CD4-positive, alpha-beta T cell (primary cell): Measurements from ENCODE around the gene HSPG2. TPM values are rescaled to one million over a fixed set of nuclear protein-coding genes. Genes with fewer than 3 reads are reported as not detected.

Experiments used
- ATAC-seq: fragments of 200-7000 bp; cut with Tn5 transposase; one replicate; pipeline ENCODE4 v1.10.0; 2022; ENCODE audit warnings: mild to moderate bottlenecking; ENCODE audit not compliant: poor library complexity
- CTCF ChIA-PET: fragments of 350-600 bp; sonication (Branson Sonifier 250); formaldehyde crosslinking; loops from one replicate; lab custom pipeline; 2021; ENCODE audit warnings: antibody characterized with exemption, inconsistent platforms; lab: Charles Lee
- POLR2A ChIA-PET: fragments of 350-600 bp; sonication (Branson Sonifier 250); formaldehyde crosslinking; loops from one replicate; lab custom pipeline; 2021; ENCODE audit warnings: antibody characterized with exemption, inconsistent platforms; lab: Charles Lee
- DNase-seq, 14 experiments: peaks; one replicate each; pipeline ENCODE4 v3.0.0-alpha.2; 2013 to 2020; ENCODE audit warnings: mixed read lengths in 2 of 14
- H3K27ac ChIP-seq, 2 donors: one replicate each; pipeline versions ENCODE4 v1.5.1 to v1.7.0; 2013; ENCODE audit warnings: low read length in 2 of 2, low read depth in 1 of 2, mild to moderate bottlenecking in 1 of 2
- H3K27me3 ChIP-seq, 2 experiments: 1 replicate in 1 of 2; 2 replicates in 1 of 2; pipeline versions ENCODE4 v1.6.1 to v1.7.0; 2013; ENCODE audit warnings: low read length in 2 of 2, control low read depth in 1 of 2, mild to moderate bottlenecking in 1 of 2, moderate library complexity in 1 of 2; ENCODE audit not compliant: insufficient read depth in 2 of 2, control insufficient read depth in 1 of 2
- H3K36me3 ChIP-seq: one replicate; pipeline ENCODE4 v1.6.1; 2013; ENCODE audit warnings: low read length, control low read depth; ENCODE audit not compliant: insufficient read depth
- H3K4me1 ChIP-seq: one replicate; pipeline ENCODE4 v1.6.1; 2013; ENCODE audit warnings: low read length, control low read depth; ENCODE audit not compliant: insufficient read depth
- H3K4me3 ChIP-seq: one replicate; pipeline ENCODE4 v1.5.1; 2013; ENCODE audit warnings: mild to moderate bottlenecking, low read length, moderate library complexity
- H3K9me3 ChIP-seq, 2 experiments: 1 replicate in 1 of 2; 2 replicates in 1 of 2; pipeline versions ENCODE4 v1.6.1 to v1.7.0; 2013; ENCODE audit warnings: low read length in 2 of 2, mild to moderate bottlenecking in 2 of 2, control low read depth in 1 of 2, moderate library complexity in 1 of 2; ENCODE audit not compliant: control insufficient read depth in 1 of 2, insufficient read depth in 1 of 2
- H3K27ac Mint-ChIP-seq: one replicate; pipeline ENCODE4 v1.8.0; 2020; ENCODE audit warnings: mixed read lengths
- H3K27me3 Mint-ChIP-seq: one replicate; pipeline ENCODE4 v1.8.0; 2021; ENCODE audit warnings: mixed read lengths
- H3K36me3 Mint-ChIP-seq: one replicate; pipeline ENCODE4 v1.8.0; 2021; ENCODE audit warnings: low read depth, mixed read lengths
- H3K4me1 Mint-ChIP-seq: one replicate; pipeline ENCODE4 v1.8.0; 2021; ENCODE audit warnings: low read depth, mixed read lengths
- H3K4me3 Mint-ChIP-seq: one replicate; pipeline ENCODE4 v1.8.0; 2020; ENCODE audit warnings: mild to moderate bottlenecking, mixed read lengths
- H3K9me3 Mint-ChIP-seq: one replicate; pipeline ENCODE4 v1.8.0; 2020; ENCODE audit warnings: mixed read lengths
- CTCF ChIP-seq: fragments of 200-600 bp; IDR thresholded peaks from one replicate; pipeline ENCODE4 v1.8.0; 2022; ENCODE audit warnings: antibody characterized with exemption, mild to moderate bottlenecking
- intact Hi-C, 2 experiments: fragments of 100-400 bp; cut with DNase I in 1 of 2; cut with micrococcal nuclease in 1 of 2; formaldehyde crosslinking; loops; one replicate each; pipeline versions ENCODE4 v1.15.1 to v1.9.0; 2023 to 2025; cut with DNase I, micrococcal nuclease
- total RNA-seq, 174 experiments: library from RNA in 2 of 174; stranded (reverse) in 2 of 174; gene quantifications; one replicate each; pipeline ENCODE4 v1.2.3 and lab custom pipeline; 2021 to 2026

Gene HSPG2
- total RNA-seq, 2 experiments from 2014 or later: 10.8 to 11.0 TPM

- TF ChIP-seq CTCF: no peak
- peaks cover 14% of the 10 kb centered on the region for H3K4me1 Mint-ChIP-seq
- CTCF ChIA-PET: no interaction called here
- no peak for ATAC-seq
- Histone ChIP-seq H3K27ac (no peak overlapping the region), H3K4me1 (peaks cover 12% of the 10 kb centered on the region), H3K36me3 (no peaks in the 10 kb centered on the region), H3K9me3 (no peaks in the 10 kb centered on the region), H3K27me3 (no peaks in the 10 kb centered on the region), H3K4me3 (no peak overlapping the region)
- no peak overlapping the region for H3K27ac Mint-ChIP-seq
- no peaks in the 10 kb centered on the region for H3K9me3 Mint-ChIP-seq
- H3K27me3 Mint-ChIP-seq: no peaks in the 10 kb centered on the region
- no peaks in the 10 kb centered on the region for H3K36me3 Mint-ChIP-seq
- intact Hi-C loops: no loop called here
- no peak overlapping the region for H3K4me3 Mint-ChIP-seq
- POLR2A ChIA-PET: no interaction called here
- no peak for DNase-seq
Observed at GRCh38 chr1:21907079-21907418, 30.1 kb downstream of the HSPG2 start.

- ChIA-PET CTCF (no interaction called here), POLR2A (no interaction called here)
- H3K9me3 ChIP-seq: no peaks in the 10 kb centered on the region
- H3K27me3 Mint-ChIP-seq: no peaks in the 10 kb centered on the region
- no peaks in the 10 kb centered on the region for H3K9me3 Mint-ChIP-seq
- H3K4me3 ChIP-seq: no peak overlapping the region
- intact Hi-C loops: no loop called here
- ATAC-seq (no peak), DNase-seq (no peak)
- peaks cover 14% of the 10 kb centered on the region for H3K4me1 Mint-ChIP-seq
- no peaks in the 10 kb centered on the region for H3K36me3 Mint-ChIP-seq
- no peak overlapping the region for H3K4me3 Mint-ChIP-seq
- no peak overlapping the region for H3K27ac Mint-ChIP-seq
- peaks cover 16% of the 10 kb centered on the region for H3K4me1 ChIP-seq
- H3K36me3 ChIP-seq: no peaks in the 10 kb centered on the region
- no peak for TF ChIP-seq CTCF
- H3K27ac ChIP-seq: no peak overlapping the region
- no peaks in the 10 kb centered on the region for H3K27me3 ChIP-seq
Observed at GRCh38 chr1:21906173-21907078, 30.7 kb downstream of the HSPG2 start.

- H3K27ac ChIP-seq: no peak overlapping the region
- Mint-ChIP-seq H3K4me1 (peaks cover 6% of the 10 kb centered on the region), H3K36me3 (no peaks in the 10 kb centered on the region), H3K27me3 (no peaks in the 10 kb centered on the region), H3K4me3 (no peak overlapping the region), H3K27ac (no peak overlapping the region), H3K9me3 (no peaks in the 10 kb centered on the region)
- ATAC-seq (no peak), DNase-seq (no peak)
- H3K4me1 ChIP-seq: peaks cover 13% of the 10 kb centered on the region
- no peak overlapping the region for H3K4me3 ChIP-seq
- no peak for TF ChIP-seq CTCF
- ChIA-PET CTCF (no interaction called here), POLR2A (no interaction called here)
- intact Hi-C loops: no loop called here
- no peaks in the 10 kb centered on the region for H3K36me3 ChIP-seq
- no peaks in the 10 kb centered on the region for H3K27me3 ChIP-seq
- no peaks in the 10 kb centered on the region for H3K9me3 ChIP-seq
Observed at GRCh38 chr1:21904704-21905520, 32.2 kb downstream of the HSPG2 start.
